Central memory CD8-positive, alpha-beta T cell (primary cell): ENCODE measurements around the gene NGEF.

Experiments
- ATAC-seq: fragments of 150-1000 bp; cut with Tn5 transposase; replicated peaks from 2 replicates; pipeline ENCODE4 v1.10.0; 2022; ENCODE audit warnings: mild to moderate bottlenecking, moderate FRiP score, moderate number of reproducible peaks; ENCODE audit not compliant: poor library complexity, severe bottlenecking; ENCODE audit errors: extremely low read depth
- DNase-seq, 2 donors: peaks; one replicate each; pipeline ENCODE4 v3.0.0; 2021; ENCODE audit warnings: low spot score in 2 of 2
- H3K27ac Mint-ChIP-seq: one replicate; pipeline ENCODE4 v1.8.0; 2022; ENCODE audit warnings: low read depth, mild to moderate bottlenecking, moderate library complexity, mixed read lengths
- H3K27me3 Mint-ChIP-seq: one replicate; pipeline ENCODE4 v1.8.0; 2022; ENCODE audit warnings: mixed read lengths
- H3K36me3 Mint-ChIP-seq: one replicate; pipeline ENCODE4 v1.8.0; 2022; ENCODE audit warnings: mild to moderate bottlenecking, moderate library complexity, mixed read lengths; ENCODE audit not compliant: insufficient read depth
- H3K4me1 Mint-ChIP-seq: one replicate; pipeline ENCODE4 v1.8.0; 2022; ENCODE audit warnings: mixed read lengths
- H3K4me3 Mint-ChIP-seq: one replicate; pipeline ENCODE4 v1.8.0; 2022; ENCODE audit warnings: mild to moderate bottlenecking, moderate library complexity, mixed read lengths
- H3K9me3 Mint-ChIP-seq: one replicate; pipeline ENCODE4 v1.8.0; 2022; ENCODE audit warnings: mixed read lengths

Gene NGEF

DNA sequence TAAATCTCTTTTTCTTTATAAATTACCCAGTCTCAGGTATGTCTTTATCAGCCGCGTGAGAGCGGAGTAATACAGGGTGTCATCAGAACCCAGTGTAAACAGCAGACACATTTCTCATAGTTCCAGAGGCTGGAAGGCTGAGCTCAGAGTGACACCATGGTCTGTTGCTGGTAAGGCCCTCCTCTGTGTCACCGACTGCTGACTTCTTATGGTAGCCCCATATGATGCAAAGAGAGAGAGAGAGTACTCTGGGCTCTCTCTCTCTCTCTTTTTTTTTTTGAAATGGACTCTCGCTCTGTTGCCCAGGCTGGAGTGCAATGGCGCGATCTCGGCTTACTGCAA lies 83.0 kb downstream of the NGEF start:
- no peak overlapping the region for H3K27ac Mint-ChIP-seq
- DNase-seq, result no peak
- peak overlapping the region; percentile 61 for H3K4me3 Mint-ChIP-seq
- peaks cover 6% of the 10 kb centered on the region for H3K4me1 Mint-ChIP-seq
- no peak for ATAC-seq
- no peaks in the 10 kb centered on the region for H3K36me3 Mint-ChIP-seq
- peaks cover 70% of the 10 kb centered on the region for H3K27me3 Mint-ChIP-seq
- no peaks in the 10 kb centered on the region for H3K9me3 Mint-ChIP-seq

DNA sequence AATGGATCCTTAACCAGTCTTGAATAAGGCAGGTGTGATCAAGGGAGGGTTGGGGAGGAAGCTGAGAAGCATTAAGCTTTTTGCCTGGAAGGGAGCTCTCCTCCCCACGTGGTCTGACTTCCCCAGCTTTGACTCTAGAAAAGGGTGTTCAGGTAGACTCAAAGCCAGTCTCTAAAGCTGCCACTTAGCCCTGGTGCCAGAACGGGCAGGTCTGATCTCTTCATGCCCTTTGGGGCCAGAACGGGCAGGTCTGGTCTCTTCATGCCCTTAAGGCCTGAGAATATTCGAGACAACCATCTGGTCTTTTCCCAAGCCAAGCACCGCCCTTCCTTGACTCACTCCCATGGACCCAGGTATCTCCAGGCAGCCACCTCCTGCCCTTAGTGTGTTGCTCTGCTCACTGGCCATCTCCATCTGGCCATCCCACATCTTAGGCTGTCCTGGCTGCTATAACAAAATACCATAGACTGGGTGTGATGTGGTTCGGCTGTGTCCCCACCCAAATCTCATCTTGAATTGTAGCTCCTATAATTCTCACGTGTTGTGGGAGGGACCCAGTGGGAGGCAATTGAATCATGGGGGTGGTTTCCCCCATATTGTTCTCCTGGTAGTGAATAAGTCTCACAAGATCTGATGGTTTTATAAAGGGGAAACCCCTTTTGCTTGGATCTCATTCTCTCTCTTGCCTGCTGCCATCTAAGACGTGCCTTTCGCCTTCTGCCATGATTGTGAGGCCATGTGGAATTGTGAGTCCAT lies 83.6 kb downstream of the NGEF start:
- no peak for ATAC-seq
- H3K9me3 Mint-ChIP-seq, result no peaks in the 10 kb centered on the region
- H3K4me1 Mint-ChIP-seq, result peaks cover 6% of the 10 kb centered on the region
- H3K36me3 Mint-ChIP-seq, result no peaks in the 10 kb centered on the region
- peaks cover 76% of the 10 kb centered on the region for H3K27me3 Mint-ChIP-seq
- peak overlapping the region; percentile 61 for H3K4me3 Mint-ChIP-seq
- no peak overlapping the region for H3K27ac Mint-ChIP-seq
- no peak for DNase-seq

GRCh38 chr2:232928551-232929302 lies 84.3 kb downstream of the NGEF start:
- H3K4me1 Mint-ChIP-seq, result peaks cover 6% of the 10 kb centered on the region
- DNase-seq (no peak), ATAC-seq (no peak)
- peak overlapping the region; percentile 61 for H3K4me3 Mint-ChIP-seq
- H3K36me3 Mint-ChIP-seq, result no peaks in the 10 kb centered on the region
- peaks cover 76% of the 10 kb centered on the region for H3K27me3 Mint-ChIP-seq
- H3K9me3 Mint-ChIP-seq, result no peaks in the 10 kb centered on the region
- no peak overlapping the region for H3K27ac Mint-ChIP-seq

- DNase-seq, result no peak
- Mint-ChIP-seq H3K4me3 (peak overlapping the region; percentile 61), H3K36me3 (no peaks in the 10 kb centered on the region), H3K27me3 (peaks cover 68% of the 10 kb centered on the region), H3K4me1 (peaks cover 6% of the 10 kb centered on the region), H3K9me3 (no peaks in the 10 kb centered on the region), H3K27ac (no peak overlapping the region)
- ATAC-seq, result no peak
These were observed 85.1 kb downstream of the NGEF start for GRCh38 chr2:232927793-232928550.

DNA sequence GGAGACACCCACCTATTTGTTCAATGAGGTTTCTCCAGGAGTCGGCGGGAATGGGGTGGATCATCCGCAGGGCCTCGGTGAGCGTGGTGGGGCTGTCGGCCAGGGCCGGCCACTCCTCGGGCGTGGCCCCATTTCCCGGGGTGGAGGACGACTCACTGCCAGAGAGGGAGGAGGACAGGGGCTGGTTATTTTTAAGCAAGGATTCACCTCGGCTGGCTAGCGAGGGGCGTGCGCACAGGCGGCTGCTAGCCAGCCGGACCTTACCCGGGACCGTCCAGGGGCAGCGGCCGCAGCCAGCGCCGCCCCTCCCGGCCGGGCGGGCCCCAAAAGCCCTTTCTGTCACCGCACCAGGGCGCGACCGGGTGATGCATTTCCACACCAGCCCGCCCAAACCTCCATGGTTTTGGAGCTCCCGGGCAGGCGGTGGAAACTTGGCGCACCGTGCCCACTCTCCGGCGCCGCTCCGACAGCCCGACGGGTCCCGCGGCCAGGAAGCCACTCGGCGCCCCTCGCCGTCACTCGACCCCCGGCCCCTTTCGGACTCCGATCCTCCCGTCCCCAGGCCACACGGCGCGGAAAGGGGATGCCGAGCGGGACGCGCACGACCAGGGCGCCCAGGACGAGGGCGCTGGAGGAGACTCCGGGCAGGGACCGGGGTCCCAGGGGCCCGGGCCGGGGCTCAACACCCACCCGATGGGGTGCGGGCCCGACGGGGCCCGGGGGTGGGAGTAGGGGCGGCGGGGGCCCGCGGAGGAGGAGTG lies 85.8 kb downstream of the NGEF start:
- peaks cover 6% of the 10 kb centered on the region for H3K4me1 Mint-ChIP-seq
- ATAC-seq (no peak), DNase-seq (no peak)
- peak overlapping the region; percentile 61 for H3K4me3 Mint-ChIP-seq
- no peaks in the 10 kb centered on the region for H3K9me3 Mint-ChIP-seq
- no peak overlapping the region for H3K27ac Mint-ChIP-seq
- H3K36me3 Mint-ChIP-seq, result no peaks in the 10 kb centered on the region
- peaks cover 61% of the 10 kb centered on the region for H3K27me3 Mint-ChIP-seq

DNA sequence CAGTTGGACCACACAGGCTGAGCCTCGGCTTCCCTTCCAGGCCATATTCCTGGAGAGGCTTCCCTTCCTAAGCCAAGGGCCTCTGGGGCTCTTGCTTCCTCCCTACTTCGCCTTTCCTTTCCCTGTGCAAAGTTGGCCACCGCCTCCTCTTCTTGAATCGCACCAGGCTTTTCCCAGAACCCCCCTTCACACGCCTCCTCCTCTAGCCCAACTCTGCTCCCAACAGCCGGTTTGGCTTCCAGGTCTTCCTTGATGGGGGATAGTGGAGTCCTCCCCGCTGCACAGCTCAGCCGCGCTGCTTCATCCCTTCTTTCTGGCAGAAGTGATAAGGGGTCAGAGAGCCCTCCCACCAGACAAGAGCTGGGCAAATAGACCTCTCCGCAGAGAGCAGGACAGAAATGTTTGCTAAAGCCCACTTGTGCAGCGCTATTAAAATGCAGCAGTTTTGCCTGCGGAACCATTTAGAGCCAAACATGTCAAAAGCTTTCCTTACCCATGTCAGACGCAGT lies 86.6 kb downstream of the NGEF start:
- DNase-seq, result no peak
- Mint-ChIP-seq H3K4me1 (peaks cover 6% of the 10 kb centered on the region), H3K36me3 (no peaks in the 10 kb centered on the region), H3K27me3 (peaks cover 61% of the 10 kb centered on the region), H3K27ac (no peak overlapping the region), H3K4me3 (peak overlapping the region; percentile 61), H3K9me3 (no peaks in the 10 kb centered on the region)
- ATAC-seq, result no peak

DNA sequence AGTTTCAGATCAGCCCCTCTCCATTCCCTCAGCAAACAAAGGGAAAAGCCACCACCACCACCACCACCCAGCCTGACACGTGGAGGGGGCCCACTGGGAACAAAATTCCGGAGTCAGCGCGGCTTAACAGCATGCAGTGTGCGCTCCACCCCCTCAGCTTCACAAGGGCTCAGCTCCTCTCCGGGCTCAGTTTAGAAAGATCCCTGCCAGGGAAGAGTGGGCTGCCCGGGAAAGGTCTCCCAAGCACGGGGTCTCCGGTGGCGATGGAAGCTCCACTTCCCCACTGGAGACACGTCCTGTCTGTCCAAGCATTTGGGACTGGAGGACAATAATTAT lies 87.3 kb downstream of the NGEF start:
- ATAC-seq (no peak), DNase-seq (no peak)
- H3K9me3 Mint-ChIP-seq, result no peaks in the 10 kb centered on the region
- H3K4me1 Mint-ChIP-seq, result peaks cover 6% of the 10 kb centered on the region
- H3K36me3 Mint-ChIP-seq, result no peaks in the 10 kb centered on the region
- H3K27me3 Mint-ChIP-seq, result peaks cover 61% of the 10 kb centered on the region
- H3K4me3 Mint-ChIP-seq, result no peak overlapping the region
- H3K27ac Mint-ChIP-seq, result no peak overlapping the region

- Mint-ChIP-seq H3K4me3 (no peak overlapping the region), H3K9me3 (no peaks in the 10 kb centered on the region), H3K36me3 (no peaks in the 10 kb centered on the region), H3K27me3 (peaks cover 61% of the 10 kb centered on the region), H3K27ac (no peak overlapping the region), H3K4me1 (peaks cover 6% of the 10 kb centered on the region)
- DNase-seq (no peak), ATAC-seq (no peak)
These were observed 87.8 kb downstream of the NGEF start for GRCh38 chr2:232925153-232925820.

DNA sequence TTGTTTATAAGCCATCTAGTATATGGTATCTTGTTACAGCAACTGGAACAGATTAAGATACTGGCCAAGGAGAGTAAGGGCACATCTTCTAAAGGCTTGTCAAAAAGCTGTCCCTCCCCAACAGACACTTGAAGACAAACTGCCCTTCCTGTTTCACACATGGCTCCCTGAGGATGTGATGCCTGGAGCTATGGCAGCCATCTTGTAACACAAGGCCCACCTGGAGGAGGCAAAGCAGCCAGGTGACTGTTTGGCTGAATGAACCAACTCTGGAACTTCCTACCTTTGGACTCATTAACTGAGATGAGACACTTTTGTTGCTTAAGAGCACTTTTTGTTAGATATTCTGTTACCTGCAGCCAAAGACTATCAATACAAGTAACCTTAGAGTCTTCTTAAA lies 88.6 kb downstream of the NGEF start:
- Mint-ChIP-seq H3K4me1 (peaks cover 6% of the 10 kb centered on the region), H3K27me3 (peaks cover 61% of the 10 kb centered on the region), H3K4me3 (no peak overlapping the region), H3K27ac (no peak overlapping the region), H3K9me3 (no peaks in the 10 kb centered on the region), H3K36me3 (no peaks in the 10 kb centered on the region)
- no peak for DNase-seq
- ATAC-seq, result no peak

DNA sequence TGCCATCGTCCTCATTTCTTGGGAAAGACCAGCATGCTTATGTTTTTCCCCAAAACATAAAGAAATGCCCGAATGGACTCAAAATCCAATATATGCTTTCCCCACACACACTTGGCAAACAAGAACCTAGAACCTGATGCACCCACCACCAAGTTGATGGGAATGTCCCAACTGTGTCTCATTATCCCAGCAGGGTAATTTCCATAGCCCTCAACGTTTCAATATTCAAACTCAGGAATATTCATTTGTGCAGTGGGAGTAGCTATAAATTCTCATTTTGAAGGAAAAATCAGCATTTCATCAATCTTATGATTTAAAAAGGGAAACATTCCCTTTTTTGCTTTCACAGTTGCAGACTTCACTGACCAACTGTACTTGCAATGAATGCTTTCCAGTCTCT lies 92.3 kb downstream of the NGEF start:
- ATAC-seq (no peak), DNase-seq (no peak)
- H3K4me3 Mint-ChIP-seq, result no peak overlapping the region
- H3K27me3 Mint-ChIP-seq, result peaks cover 59% of the 10 kb centered on the region
- H3K4me1 Mint-ChIP-seq, result no peaks in the 10 kb centered on the region
- H3K27ac Mint-ChIP-seq, result no peak overlapping the region
- no peaks in the 10 kb centered on the region for H3K9me3 Mint-ChIP-seq
- H3K36me3 Mint-ChIP-seq, result no peaks in the 10 kb centered on the region

GRCh38 chr2:232920055-232920454 lies 93.0 kb downstream of the NGEF start:
- no peak for ATAC-seq
- Mint-ChIP-seq H3K27me3 (peaks cover 59% of the 10 kb centered on the region), H3K9me3 (no peaks in the 10 kb centered on the region), H3K4me3 (no peak overlapping the region), H3K4me1 (no peaks in the 10 kb centered on the region), H3K27ac (no peak overlapping the region), H3K36me3 (no peaks in the 10 kb centered on the region)
- no peak for DNase-seq

- Mint-ChIP-seq H3K4me3 (no peak overlapping the region), H3K4me1 (no peaks in the 10 kb centered on the region), H3K9me3 (no peaks in the 10 kb centered on the region), H3K27me3 (peaks cover 55% of the 10 kb centered on the region), H3K36me3 (no peaks in the 10 kb centered on the region), H3K27ac (no peak overlapping the region)
- no peak for DNase-seq
- no peak for ATAC-seq
These were observed 93.9 kb downstream of the NGEF start for GRCh38 chr2:232919141-232919540.
